ENCODE data around the gene NBEA. TPM values are rescaled to one million over a fixed set of nuclear protein-coding genes. Genes with fewer than 3 reads are reported as not detected.

The NBEA gene
- total RNA-seq, 4 donors from 2014 or later: 0.34 to 10.3 (median 2.4) TPM

GRCh38 chr13:35549481-35549880, 607.4 kb downstream of the NBEA start:
- Histone ChIP-seq H3K36me3 (no peaks in the 10 kb centered on the region), H3K9me3 (no peaks in the 10 kb centered on the region), H3K4me1 (peaks cover 0 to 12% (median 0%) of the 10 kb centered on the region in 3 donors), H3K27ac (no peak overlapping the region), H3K27me3 (no peaks in the 10 kb centered on the region), H3K4me3 (no peak overlapping the region)
- DNase-seq: no peak
- TF ChIP-seq POLR2A (IDR thresholded peaks at IDR 0.05): no peak
- no peak for TF ChIP-seq CTCF (IDR thresholded peaks at IDR 0.05)
- intact Hi-C loops (cut with DNase I): no loop called here

GRCh38 chr13:35552172-35552844, 610.2 kb downstream of the NBEA start:
- Histone ChIP-seq H3K27me3 (no peaks in the 10 kb centered on the region), H3K9me3 (no peaks in the 10 kb centered on the region), H3K27ac (no peak overlapping the region), H3K4me3 (no peak overlapping the region), H3K36me3 (no peaks in the 10 kb centered on the region), H3K4me1 (peaks cover 0 to 12% (median 0%) of the 10 kb centered on the region in 3 donors)
- intact Hi-C loops (cut with DNase I): no loop called here
- 31 to 53% methylated on average over 3 of the region's 3 CpGs for WGBS, 2 donors
- DNase-seq: no peak
- TF ChIP-seq POLR2A (IDR thresholded peaks at IDR 0.05) (no peak), CTCF (IDR thresholded peaks at IDR 0.05) (no peak)

GRCh38 chr13:35554972-35555623, 613.0 kb downstream of the NBEA start:
- no peak for DNase-seq
- TF ChIP-seq POLR2A (IDR thresholded peaks at IDR 0.05) (no peak), CTCF (IDR thresholded peaks at IDR 0.05) (no peak)
- intact Hi-C loops (cut with DNase I): no loop called here
- Histone ChIP-seq H3K27ac (no peak overlapping the region), H3K27me3 (no peaks in the 10 kb centered on the region), H3K4me3 (no peak overlapping the region), H3K36me3 (no peaks in the 10 kb centered on the region), H3K9me3 (no peaks in the 10 kb centered on the region), H3K4me1 (peaks cover 0 to 12% (median 0%) of the 10 kb centered on the region in 3 donors)
- WGBS, 2 donors: 25 to 42% methylated on average over 3 of the region's 3 CpGs

GRCh38 chr13:35557475-35557874, 615.4 kb downstream of the NBEA start:
- Histone ChIP-seq H3K27ac (no peak overlapping the region), H3K4me3 (no peak overlapping the region), H3K36me3 (no peaks in the 10 kb centered on the region), H3K4me1 (peaks cover 0 to 3% (median 0%) of the 10 kb centered on the region in 3 donors), H3K27me3 (no peaks in the 10 kb centered on the region), H3K9me3 (no peaks in the 10 kb centered on the region)
- intact Hi-C loops (cut with DNase I): no loop called here
- 56 to 57% methylated on average over 3 of the region's 3 CpGs for WGBS, 2 donors
- no peak for DNase-seq
- no peak for TF ChIP-seq POLR2A (IDR thresholded peaks at IDR 0.05)
- no peak for TF ChIP-seq CTCF (IDR thresholded peaks at IDR 0.05)

GRCh38 chr13:35561540-35561939, 619.5 kb downstream of the NBEA start:
- Histone ChIP-seq H3K36me3 (no peaks in the 10 kb centered on the region), H3K27ac (no peak overlapping the region), H3K27me3 (no peaks in the 10 kb centered on the region), H3K4me1 (no peaks in the 10 kb centered on the region), H3K9me3 (no peaks in the 10 kb centered on the region), H3K4me3 (no peak overlapping the region)
- intact Hi-C loops (cut with DNase I): no loop called here
- TF ChIP-seq CTCF (IDR thresholded peaks at IDR 0.05) (no peak), POLR2A (IDR thresholded peaks at IDR 0.05) (no peak)
- DNase-seq: no peak
- 83 to 87% methylated on average over 2 of the region's 2 CpGs for WGBS, 2 donors
